ENCODE measurements around the gene SARM1. TPM values are rescaled to one million over a fixed set of nuclear protein-coding genes. Genes with fewer than 3 reads are reported as not detected.

The SARM1 gene
- total and polyA plus RNA-seq, 9 of the 15 experiments (the other 6 are each of a cell fraction or from before 2014, with no cell fraction given) = 0.04 to 0.55 (median 0.11) TPM; not detected in 2

- TF ChIP-seq ZNF592 (IDR thresholded peaks at IDR 0.05) (peak; percentile 30; the same call in 1 of the 2 replicates), ARID3A (IDR thresholded peaks at IDR 0.05; ENCODE audit: borderline replicate concordance, low read depth, low read length) (peak; percentile 30; the same call in 1 of the 2 replicates), RAD21 (CRISPR knock-in tag; conservative IDR thresholded peaks at IDR 0.05 in 1 of 2, IDR thresholded peaks at IDR 0.05 in 1 of 2) (peak; percentile 37 to 69), DEAF1 (CRISPR knock-in tag; IDR thresholded peaks at IDR 0.05) (peak; percentile 47; the same call in 1 of the 2 replicates), NR2C2 (CRISPR knock-in tag; IDR thresholded peaks at IDR 0.05) (no peak), NR2C2 (tag; IDR thresholded peaks at IDR 0.05) (peak; percentile 16; the same call in 1 of the 2 replicates), REST (IDR thresholded peaks at IDR 0.05; ENCODE audit: borderline replicate concordance) (peak; percentile 59; the same call in 1 of the 2 replicates), REST (CRISPR knock-in tag; IDR thresholded peaks at IDR 0.05; ENCODE audit: low read depth) (no peak), HDAC2 (IDR thresholded peaks at IDR 0.05) (no peak), HNRNPL (IDR thresholded peaks at IDR 0.05; ENCODE audit: low read depth, low read length) (no peak)
Measured at GRCh38 chr17:28346746-28347246, 24.7 kb upstream of the SARM1 start (continued).

All from K562 (cell line).